ENCODE data around the gene LIMK1.

- no peak for TF ChIP-seq POLR2A (IDR thresholded peaks at IDR 0.05; ENCODE audit: low read length)
- TF ChIP-seq GATA1 (IDR thresholded peaks at IDR 0.05; ENCODE audit: low read depth, low read length) = no peak
Measured at GRCh38 chr7:74115326-74115725, 31.7 kb downstream of the LIMK1 start.
